HS-27A (cell line): ENCODE data around the gene CYLD.

ENCODE experiments used
- DNase-seq: peaks from one replicate; pipeline ENCODE4 v3.0.0-alpha.2; 2012; ENCODE audit warnings: low read depth, missing footprints

CYLD gene

DNA sequence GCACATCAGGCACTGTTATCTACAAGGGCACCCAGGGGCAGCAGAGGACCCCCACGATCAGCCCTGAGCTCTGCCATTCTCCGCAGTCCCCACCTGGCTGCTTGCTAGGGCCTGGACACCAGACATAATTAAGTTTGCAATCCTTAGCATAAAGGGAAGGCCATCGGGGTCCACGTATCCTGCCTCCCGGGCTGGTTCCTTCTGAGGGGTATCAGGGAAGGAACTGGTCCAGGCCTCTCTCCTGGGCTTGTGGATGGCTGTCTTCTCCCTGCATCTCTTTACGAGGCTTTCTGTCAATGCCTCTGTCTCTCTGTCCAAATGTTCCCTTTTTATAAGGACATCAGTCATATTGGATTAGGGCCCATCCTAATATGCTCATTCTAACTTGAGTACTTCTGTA is 77.8 kb downstream of the CYLD start:
- no peak for DNase-seq

DNA sequence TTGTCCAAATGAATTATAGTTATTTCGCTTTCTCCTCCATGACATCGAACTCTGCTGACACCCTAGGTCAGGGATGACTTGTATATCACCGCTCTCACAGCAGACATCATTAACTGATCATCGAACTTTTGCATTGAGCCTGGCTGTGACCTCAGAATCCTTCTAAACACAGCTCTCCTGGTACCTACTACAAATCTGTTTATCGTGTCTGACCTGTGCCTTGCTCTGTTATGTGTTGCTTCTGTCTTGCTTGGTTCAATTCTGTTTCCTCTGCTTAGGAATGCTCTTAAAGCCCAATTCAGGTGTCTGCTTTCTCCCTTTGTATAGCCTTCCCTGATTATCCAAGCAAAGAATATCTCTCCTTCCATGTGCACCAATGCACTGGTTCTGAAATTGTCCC is 78.3 kb downstream of the CYLD start:
- DNase-seq, result no peak

DNA sequence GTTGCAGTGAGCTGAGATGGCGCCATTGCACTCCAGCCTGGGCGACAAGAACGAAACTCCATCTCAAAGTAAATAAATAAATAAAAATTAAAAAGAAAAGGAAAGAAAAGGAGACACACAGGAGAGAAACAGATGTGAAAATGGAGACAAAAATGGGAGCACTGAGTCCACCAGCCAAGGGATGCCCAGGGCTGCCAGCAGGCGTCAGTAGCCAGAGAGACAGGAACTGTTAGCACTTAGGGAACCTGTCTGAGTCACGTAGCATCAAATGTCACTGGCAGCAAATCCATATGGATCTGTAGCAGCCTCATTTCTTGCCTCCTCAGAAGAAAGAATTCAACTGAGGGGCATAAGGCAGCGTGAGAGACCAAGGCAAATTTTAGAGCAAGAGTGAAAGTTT is 79.7 kb downstream of the CYLD start:
- DNase-seq, result no peak

DNA sequence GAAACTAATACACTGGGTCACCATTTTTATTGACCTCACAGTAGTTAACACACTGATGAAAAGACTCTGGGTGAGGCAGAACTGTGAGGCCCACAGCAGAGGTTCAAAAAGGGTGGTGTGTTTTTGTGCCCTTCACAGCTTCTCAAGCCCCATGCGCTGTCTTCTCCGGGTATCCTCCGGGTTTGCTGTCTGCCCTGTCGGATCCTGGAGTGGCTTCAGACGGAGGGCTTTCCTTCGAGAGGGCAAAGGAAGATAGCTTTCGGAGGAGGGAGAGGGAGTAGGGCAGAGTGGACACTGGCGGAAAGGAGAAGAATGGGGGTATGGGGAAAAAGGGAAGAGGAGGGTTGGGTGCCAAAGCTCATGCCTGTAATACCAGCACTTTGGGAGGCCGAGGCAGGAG is 80.8 kb downstream of the CYLD start:
- DNase-seq, result no peak

DNA sequence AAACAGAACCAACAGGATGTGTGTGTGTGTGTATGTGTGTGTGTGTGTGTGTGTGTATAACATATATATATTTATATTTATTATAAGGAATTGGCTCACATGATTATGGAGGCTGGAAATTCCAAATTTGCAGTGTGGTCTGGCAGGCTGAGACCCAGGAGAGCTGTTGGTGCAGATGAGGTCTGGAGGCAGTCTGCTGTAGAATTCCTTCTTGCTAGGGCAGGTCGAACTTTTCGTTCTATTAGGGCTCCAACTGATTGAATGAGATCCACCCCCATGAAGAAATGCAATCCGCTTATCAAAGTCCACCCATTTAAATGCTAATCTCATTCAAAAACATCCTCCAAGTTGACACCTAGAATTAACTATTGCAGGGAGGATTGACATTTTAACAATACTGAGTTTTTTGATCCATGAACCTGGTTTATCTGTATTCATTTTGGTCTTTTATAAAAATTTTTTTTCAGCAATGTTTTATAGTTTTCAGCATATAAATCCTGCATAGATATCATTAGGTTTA is 85.0 kb downstream of the CYLD start:
- no peak for DNase-seq

DNA sequence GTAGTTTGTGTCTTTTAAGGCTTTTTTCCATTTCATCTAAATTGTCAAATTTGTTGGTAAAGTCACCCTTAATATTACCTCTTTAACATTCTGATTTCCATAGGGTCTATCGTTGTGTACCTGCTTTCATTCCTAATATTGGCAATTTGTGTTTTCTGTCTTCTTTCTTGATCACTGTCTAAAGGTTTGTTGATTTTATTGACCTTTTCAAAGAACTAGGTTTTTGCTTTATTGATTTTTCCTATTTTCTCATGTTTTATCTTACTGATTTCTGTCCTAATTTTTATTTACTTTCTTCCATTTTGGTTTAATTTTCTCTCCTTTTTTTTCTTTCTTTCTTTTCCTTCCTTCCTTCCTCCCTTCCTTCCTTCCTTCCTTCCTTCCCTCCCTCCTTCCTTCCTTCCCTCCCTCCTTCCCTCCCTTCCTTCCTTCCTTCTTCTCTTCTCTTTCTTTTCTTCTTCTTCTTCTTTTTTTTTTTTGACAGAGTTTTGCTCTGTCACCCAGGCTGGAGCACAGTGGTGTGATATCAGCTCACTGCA is 86.3 kb downstream of the CYLD start:
- DNase-seq, result no peak

DNA sequence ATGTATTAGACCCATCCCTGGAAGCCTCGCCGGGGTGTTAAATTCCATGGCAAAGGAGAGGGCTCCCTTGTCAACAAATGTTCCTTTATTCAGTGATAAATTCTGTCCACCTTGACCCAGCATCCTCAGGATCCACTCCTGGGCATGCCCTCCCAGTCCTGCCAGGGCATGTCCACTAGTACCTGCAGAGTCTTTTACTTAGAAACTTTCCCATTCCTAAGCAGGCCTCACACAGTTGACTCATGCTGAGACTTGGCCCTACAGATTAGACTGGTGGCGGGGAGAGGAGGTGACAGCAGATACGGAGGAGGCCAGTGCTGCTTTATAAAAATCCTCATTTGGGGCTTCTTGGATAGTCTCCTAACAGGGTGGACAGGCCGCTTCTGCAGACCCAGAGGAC is 88.8 kb downstream of the CYLD start:
- no peak for DNase-seq

DNA sequence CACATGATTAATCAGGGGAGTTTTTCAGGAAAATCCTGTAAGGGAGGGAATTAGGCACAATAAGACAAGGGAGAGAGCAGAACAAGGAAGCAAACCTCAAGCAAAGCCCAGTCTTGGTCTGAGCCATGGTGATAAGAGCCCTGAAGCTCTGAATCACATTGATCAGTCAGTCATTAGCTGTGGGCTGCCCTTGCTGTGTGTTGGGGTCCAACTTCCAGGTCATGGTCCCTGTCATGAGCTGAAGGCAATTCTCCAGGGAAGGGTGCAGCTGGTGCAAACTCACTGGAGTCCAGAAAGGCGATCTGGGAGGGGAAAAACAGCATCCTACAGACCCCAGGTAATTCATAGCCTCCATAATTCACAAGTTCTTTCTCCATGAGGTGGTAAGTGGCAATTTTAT is 89.9 kb downstream of the CYLD start:
- DNase-seq, result no peak

DNA sequence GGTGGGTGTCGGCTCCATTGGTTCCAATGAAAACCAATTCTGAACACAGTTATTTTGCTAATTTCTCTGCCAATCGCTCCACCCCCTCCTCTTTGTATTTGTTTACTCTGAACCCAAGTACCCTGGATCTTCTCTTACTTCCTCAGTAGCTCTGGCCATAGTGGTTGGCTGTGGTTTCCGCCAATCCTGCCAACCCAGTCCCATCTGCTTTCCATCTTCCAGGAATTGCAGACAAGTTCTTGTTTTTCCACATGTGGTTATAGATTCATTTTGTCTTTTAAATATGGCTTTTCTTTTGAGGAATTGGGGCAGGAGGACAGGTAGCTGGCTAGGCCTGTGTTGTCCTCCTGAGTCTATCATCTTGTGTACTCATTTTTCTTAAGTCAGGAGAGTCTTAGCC is 92.0 kb downstream of the CYLD start:
- DNase-seq, result no peak

DNA sequence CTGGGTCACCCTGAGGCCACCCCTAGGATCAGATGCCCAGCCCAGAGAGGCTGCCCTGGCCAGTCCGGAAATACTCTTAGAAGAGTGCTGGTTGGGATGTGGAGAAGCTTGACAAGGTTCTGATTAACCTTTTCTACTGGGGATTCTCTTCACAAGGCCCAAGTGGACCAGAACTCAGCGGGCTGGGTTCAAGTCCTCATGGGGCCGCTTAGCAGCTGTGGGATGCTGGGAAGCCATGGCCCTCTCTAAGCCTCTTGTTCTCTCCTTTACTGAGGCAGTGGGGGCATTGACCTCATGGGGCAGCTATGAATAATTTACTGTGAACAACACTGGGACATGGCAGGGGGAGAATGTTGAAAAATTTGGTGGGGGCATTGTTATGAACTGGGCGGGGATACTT is 92.8 kb downstream of the CYLD start:
- DNase-seq, result no peak

DNA sequence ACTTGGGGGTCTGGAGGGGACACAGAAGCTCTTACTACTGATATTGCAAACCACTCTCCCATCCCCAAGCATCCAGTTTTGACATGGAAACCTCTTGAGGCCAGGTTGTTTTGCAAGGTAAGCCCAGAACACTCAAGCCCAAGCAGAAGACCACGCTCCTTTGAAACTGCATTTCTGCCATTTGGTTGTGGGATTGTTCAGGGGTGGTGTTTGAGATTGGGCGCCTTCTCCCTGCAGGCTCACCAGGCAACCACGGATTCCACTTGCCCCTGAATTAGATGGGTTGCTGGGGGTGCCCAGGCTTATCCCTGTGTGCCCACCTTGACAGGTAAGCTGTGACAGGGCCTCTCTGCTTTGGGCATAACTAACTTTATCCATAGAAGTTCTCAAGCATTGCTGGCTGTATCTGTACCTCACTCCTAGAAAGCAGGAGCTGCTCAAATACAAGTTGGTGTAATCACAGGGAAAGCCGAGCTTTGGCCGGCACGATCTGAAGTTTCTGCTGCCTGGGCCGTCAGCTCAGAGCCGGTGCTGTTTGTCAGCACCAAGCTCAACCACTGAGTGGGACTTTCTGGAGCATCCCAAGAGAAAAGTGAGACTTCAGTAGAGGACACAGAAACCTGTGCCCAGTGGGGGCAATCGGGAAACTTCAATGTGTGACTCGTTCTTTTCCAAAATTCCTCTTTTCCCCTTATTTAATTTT is 93.6 kb downstream of the CYLD start:
- DNase-seq, result no peak

DNA sequence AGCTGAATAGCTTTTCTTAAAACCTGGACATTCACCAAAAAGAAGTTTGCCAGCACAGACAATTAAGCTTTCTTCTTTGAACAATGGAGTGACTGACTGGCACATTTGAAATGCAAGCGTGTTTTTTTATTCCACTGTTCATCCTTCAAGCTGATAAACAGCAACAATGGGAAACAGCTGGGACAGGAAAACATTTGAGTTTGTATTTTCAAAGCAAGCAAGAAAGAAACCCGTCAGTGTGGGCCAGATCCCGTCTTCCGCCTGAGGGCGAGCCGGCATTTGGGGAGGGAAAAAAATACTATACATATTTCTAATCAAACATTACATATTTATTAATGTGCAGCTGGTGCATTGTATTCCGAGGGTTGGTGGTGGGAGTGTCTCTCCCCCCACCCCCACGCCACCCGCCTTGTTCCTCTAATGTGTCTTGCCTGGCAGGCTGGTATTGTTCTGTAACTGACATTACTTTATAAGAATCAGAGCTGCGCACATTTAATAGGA is 94.3 kb downstream of the CYLD start:
- DNase-seq, result no peak

DNA sequence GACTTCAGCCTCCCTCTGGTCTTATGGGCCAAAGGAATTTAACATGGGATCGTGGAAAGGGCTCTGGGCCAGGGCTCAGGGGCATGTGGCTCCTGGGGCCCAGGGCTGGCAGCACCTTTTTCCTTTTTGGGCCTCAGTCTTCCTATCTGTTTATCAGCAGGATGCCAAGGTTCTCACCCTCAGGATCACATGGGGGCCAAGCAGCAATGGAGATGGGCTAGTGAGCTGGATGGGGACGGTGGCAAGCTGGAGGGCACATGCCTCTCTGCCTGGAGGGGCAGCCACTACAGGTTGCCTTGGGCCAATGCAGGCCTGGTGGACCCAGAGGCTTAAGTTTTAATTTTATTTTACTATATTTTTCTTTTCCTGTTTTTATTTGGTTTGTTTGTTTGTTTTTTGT is 95.4 kb downstream of the CYLD start:
- DNase-seq, result no peak

DNA sequence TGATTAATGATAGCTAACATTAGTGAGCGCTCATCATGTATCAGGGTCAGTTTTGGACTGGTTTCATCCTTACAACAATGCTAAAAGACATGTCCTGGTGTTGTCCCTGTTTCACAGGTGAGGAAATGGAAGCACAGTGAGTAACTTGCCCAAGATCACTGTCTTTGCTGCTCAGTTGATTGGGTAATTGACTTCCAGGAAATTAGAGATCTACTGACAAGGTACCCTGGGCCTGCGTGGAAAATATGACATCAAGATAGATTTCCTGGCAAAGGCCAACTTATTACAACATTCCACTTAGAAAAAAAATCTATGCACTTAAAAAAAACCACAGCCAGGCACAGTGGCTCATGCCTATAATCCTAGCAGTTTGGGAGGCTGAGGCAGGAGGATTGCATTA is 96.3 kb downstream of the CYLD start:
- DNase-seq, result no peak

DNA sequence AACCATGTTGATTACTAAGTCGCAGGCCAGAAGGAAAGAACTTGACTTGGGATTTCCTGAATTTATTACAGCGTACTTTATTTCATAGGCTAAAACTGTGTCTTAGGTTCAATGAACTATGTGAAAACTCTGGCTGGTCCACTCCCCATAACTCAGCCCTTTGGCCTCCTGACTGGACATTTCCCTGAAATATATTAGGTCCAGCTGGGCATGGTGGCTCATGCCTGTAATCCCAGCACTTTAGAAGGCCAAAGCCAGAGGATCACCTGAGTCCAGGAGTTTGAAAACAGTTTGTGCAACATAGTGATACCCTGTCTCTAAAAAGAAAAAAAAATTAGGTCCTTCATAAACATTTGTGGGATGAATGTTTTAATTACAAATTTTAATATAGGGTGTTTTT is 97.0 kb downstream of the CYLD start:
- DNase-seq, result no peak

DNA sequence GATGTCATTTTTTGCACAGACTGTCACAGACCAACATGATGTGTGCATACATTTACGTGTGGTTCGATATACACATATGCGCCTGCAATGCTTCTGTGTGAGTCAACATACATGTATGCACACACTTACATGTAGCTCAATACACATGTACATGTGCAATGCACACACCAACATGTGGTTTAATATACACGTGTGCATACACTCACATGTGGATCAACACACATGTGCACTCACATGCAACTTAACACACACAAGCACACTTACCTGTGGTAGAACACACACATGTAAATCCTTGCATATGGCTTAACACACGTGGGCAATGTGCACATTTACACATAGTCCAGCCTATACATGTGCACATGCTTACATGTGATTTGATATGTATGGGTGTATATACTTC is 97.5 kb downstream of the CYLD start:
- DNase-seq, result no peak

DNA sequence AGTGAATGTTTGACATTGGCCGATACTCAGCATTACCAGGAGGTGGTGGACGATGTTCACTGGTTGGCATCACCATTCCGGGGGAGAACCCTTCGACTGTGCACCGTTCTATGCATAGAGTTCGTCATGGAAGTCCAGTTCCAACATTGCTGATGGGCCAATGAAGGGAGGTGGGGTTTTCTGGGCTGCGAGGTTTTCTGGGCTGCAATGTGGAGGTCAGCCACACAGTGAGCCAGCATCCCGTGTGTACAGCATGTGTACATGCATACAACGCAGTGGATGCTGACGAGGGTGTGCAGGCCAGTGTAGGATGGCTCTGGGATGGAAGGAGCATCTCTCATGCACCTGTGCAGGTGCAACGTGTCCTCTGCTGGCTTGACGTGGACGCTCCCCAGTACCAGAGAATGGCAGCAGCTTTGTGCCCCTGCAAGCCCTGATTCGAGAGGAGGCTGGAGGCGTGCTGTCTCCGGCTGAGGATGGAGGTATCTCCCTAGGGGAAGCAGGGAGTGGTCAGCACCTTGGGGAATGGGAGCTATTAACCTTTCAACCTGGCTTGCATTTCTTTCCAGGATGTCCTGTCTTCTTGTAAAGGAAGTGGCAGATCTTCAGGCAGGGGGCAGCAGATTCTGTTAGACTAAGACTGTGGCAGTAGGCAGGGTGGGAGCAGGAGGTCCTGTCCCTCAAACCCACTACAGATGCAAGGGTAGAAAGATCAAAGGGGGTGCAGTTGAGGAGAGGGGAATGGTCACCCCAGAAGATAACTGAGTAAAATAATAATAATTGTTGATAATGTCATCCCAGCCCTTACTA is 98.2 kb downstream of the CYLD start:
- no peak for DNase-seq

DNA sequence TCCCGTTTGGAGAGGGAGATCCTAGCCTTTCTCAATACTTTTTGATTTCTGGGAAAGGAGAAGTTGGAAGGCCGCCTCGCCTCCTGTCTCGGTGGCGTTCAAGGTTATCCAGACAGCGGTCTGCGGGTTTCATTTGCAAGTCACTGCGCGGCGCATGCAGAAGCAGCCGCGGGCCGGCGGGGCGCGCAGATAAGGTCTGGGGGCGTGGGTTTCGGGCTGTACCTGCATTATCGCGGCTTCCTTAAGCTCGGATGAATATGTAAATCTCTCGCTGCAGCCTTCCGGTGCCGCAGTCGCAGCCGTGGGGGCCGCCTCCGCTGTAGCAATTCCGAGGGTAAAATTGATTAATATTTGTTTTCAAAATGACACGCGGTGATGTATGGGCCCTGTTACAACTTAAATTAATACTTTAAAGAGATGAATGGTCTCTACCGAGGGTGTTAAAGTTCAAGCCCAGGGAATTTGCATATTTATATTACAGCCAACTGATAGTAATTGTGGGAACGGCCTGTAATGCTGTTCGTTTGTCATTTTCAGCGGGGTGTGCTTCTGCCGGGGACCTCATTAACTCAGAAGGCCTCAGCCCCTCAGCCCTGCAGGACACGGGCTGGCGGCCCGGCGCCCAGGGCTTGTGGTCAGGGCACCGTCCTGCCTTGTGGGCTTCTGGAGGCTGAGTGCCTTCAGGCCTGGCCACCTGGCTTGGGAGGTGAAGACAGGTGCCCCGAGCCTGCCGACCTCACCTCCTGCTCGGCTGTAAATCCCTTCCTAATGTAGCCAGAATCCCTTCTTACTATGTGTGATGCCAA is 99.4 kb downstream of the CYLD start:
- no peak for DNase-seq

DNA sequence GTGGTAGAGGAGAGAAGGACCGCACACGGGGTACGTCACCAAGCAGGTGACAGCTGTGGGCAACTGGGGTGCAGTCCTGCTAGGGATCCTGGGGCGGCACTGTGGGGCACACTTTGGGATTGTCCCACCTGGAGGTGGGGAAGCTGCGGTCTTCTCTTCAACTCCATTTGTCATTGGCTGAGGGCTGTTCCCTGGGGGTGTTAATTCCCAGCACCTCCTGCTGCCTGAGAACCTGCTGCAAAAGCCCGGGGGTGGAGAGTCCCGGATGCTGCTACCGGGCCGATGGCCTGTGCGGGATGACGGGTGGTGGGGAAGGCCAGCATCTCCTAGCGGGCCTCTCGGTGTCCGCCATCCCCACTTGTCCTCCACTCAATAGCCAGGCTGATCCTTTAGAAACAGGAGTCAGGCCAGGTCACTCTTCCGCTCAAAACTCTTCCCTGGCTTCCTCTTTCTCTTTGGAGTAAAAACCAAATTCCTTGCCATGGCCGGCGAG is 100.2 kb downstream of the CYLD start:
- no peak for DNase-seq

DNA sequence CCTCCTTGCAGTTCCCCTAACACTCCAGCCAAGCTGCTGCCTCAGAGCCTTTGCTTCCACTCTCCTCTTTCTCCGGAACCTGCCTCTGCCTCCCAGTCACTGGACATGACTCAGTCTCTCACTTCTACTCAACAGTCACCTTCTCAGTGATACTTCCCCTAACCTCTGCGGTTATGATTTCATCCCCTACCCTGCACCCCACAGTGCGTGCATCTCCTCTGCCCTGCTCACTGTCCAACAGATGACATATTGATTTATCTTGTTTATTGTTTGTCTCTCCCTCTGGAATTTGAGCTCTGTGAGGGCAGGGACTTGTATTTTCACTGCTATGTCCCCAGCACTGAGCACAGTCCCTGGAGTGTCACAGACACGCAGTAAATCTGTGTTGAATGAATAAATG is 100.7 kb downstream of the CYLD start:
- no peak for DNase-seq

DNA sequence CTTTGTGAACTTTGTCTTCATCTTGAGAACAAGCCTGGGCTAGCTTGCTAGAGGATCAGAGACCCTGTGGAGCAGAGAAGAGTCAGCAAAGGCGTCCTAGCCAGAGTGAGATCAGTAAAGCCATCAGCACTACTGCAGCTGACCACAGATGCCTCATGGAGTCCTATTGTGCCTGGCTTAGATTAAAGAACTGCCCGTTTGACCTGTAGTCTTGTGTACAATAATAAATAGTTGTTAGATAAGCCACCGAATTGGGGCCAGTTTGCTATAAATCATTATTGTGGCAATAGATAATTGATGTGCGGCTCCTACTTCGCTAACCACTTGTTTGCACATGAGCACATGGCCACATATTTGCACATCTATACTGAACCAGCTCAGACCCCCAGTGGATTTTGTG is 103.0 kb downstream of the CYLD start:
- DNase-seq, result no peak

DNA sequence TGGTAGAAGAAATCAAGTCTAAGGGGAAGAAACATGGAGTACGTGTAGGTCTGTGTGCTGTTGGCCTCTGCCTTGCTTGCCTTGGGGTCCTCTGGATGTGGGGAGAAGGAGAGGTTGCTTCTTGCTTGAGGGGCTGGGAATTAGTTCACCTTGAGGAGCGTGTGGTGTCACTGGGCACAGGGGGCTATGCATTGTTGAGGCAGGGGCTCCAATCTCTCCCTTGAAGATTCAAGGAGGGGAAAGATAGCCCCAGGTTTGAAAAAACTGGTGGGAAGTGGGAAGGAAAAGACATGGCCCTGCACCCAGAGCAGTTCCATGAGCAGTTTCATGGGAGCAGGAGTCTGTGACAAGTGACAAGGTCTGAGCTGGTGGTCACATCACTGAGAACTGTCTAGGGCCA is 103.4 kb downstream of the CYLD start:
- DNase-seq, result no peak
